ENCODE measurements around the gene PCDHGB6.
"Not testable (repeated sequence)": the region's sequence is repeated elsewhere in the genome, so short reads cannot be mapped to it uniquely, and the experiment has no call there.

Gene PCDHGB6

GRCh38 chr5:141412854-141413539, 5.2 kb downstream of the PCDHGB6 start, which contains the start of gene PCDHGA10:
Gene PCDHGA10 (plus strand): TSS chr5:141412987. CDS start chr5:141413176, 189 bp downstream.
- DNase-seq, result peak; percentile 49
- Histone ChIP-seq H3K27me3 (no peaks in the 10 kb centered on the region), H3K9me3 (no peaks in the 10 kb centered on the region; the same call in 1 of the 2 replicates), H3K4me1 (no peaks in the 10 kb centered on the region), H3K36me3 (no peaks in the 10 kb centered on the region), H3K4me3 (ENCODE audit: low read depth, low read length) (no peak within 1 kb of the TSS)
- TF ChIP-seq CTCF (IDR thresholded peaks at IDR 0.05; ENCODE audit: low read depth, low read length), result peak; percentile 50

GRCh38 chr5:141413540-141414069, 5.8 kb downstream of the PCDHGB6 start:
- no peak for DNase-seq
- no peaks in the 10 kb centered on the region for H3K27me3 ChIP-seq
- H3K4me3 ChIP-seq (ENCODE audit: low read depth, low read length), result no peak overlapping the region
- H3K36me3 ChIP-seq, result no peaks in the 10 kb centered on the region
- TF ChIP-seq CTCF (IDR thresholded peaks at IDR 0.05; ENCODE audit: low read depth, low read length), result no peak
- H3K9me3 ChIP-seq, result no peaks in the 10 kb centered on the region; the same call in 1 of the 2 replicates
- no peaks in the 10 kb centered on the region for H3K4me1 ChIP-seq

GRCh38 chr5:141414548-141415274, 6.9 kb downstream of the PCDHGB6 start:
- H3K27me3 ChIP-seq; H3K4me3 ChIP-seq (ENCODE audit: low read depth, low read length); DNase-seq; H3K9me3 ChIP-seq; H3K4me1 ChIP-seq; H3K36me3 ChIP-seq: not testable (repeated sequence)

GRCh38 chr5:141415275-141415618, 7.4 kb downstream of the PCDHGB6 start:
- H3K4me3 ChIP-seq (ENCODE audit: low read depth, low read length); H3K27me3 ChIP-seq; H3K4me1 ChIP-seq; H3K9me3 ChIP-seq; DNase-seq; H3K36me3 ChIP-seq: not testable (repeated sequence)

GRCh38 chr5:141417494-141418172, 9.8 kb downstream of the PCDHGB6 start, which contains the start of gene PCDHGB7:
Gene PCDHGB7 (plus strand): TSS chr5:141417677. CDS start chr5:141417860, 183 bp downstream.
- H3K4me3 ChIP-seq (ENCODE audit: low read depth, low read length); H3K27me3 ChIP-seq; H3K4me1 ChIP-seq; H3K9me3 ChIP-seq; H3K36me3 ChIP-seq: not testable (repeated sequence)
- peak; percentile 83 for DNase-seq
- peak; percentile 78 for TF ChIP-seq CTCF (IDR thresholded peaks at IDR 0.05; ENCODE audit: low read depth, low read length)

- H3K9me3 ChIP-seq, result no peaks in the 10 kb centered on the region; the same call in 1 of the 2 replicates
- no peak overlapping the region for H3K4me3 ChIP-seq (ENCODE audit: low read depth, low read length)
- H3K36me3 ChIP-seq, result peaks cover 8% of the 10 kb centered on the region; the same call in 1 of the 2 replicates
- TF ChIP-seq CTCF (IDR thresholded peaks at IDR 0.05; ENCODE audit: low read depth, low read length), result no peak
- H3K27me3 ChIP-seq, result no peaks in the 10 kb centered on the region
- no peak for DNase-seq
- no peaks in the 10 kb centered on the region for H3K4me1 ChIP-seq
These were observed 11.5 kb downstream of the PCDHGB6 start for GRCh38 chr5:141419074-141419880.

All from BE2C (cell line).